Measurements from ENCODE around the gene SOX18.

Gene SOX18

DNA sequence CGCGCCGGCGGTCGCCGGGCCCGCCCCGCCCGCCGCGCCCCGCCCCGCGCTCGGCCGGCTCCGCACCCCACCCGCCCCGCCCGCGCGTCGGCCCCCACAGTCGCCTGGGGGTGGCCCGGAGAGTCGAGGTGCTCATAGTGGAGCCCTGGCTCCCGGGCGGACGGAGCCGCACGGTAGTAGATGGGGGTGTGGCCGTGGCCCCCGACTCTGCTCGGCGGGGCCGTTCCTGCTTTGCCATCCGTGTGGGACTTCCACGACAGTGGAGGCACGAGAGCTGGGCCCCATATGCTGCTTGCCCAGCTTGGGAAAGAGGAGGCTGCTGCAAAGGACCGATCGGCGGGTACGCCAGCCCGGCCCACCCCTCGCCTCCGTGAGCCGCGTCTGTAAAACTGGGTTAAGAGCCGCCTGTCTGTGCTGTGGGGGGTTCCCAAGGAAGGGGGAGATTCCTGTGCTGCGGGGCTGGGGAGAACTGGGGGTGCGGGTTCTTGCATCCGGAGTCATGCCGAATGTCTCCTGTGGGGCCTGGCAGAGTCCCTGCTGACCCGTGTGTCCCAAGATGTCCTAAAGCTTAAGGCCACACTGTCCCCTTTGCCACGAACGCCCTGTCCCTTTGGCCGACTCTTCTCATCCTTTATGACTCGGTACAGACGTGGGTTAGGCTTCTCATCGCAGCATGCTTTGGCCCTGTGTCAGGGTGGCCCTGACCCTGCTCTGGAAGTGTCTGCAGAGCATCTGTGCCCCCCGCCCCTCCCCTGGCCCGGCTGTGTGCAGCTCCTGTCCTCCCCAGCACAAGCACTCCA is 30.8 kb upstream of the SOX18 start, which contains the start of gene OPRL1:
Gene OPRL1 (plus strand): TSS at position 70 of the 800 bp plus-strand sequence. CDS start 12,639 bp downstream, outside the sequence.
- DNase-seq: no peak

DNA sequence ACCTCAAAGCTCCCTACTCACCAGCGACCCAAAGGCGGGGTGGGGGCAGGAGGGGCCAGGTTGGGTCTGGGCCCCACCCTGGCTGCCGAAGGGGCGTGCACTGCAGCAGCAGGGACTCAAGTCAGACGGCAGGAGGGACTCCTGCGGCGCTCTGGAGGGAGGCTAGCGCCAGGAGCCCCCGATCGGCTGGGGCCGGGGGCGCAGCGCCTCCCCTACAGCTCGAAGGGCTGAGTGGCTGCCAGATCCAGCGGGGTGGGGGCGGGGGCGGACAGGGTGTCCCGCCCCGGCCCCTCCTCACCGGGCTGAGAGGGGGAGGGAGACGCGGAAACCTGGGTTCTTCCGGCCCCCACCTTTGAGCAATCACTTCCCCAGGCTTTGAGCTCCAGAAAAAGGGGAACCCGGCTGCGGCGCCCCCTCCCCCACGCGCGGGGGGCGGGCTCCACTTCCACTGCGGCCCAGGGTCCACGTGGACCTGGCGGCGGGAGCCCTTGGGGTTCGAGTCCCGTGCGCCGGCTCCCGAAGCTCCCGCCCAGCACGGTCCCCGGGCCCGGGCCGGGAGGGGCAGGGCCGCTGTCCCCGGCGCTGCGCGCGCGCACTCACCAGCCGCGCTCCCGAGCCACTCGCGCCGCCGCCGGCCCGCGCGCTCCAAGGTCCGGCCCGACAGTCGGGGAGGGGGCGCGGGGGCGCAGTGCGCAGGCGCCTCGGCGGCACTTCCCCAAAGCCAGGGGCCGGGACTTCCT is 30.0 kb upstream of the SOX18 start, which contains the start of gene RGS19:
Gene RGS19 (minus strand): TSS at position 246 of the 740 bp plus-strand sequence. CDS start 2,632 bp downstream, outside the sequence.
- DNase-seq: peak; percentile 84

DNA sequence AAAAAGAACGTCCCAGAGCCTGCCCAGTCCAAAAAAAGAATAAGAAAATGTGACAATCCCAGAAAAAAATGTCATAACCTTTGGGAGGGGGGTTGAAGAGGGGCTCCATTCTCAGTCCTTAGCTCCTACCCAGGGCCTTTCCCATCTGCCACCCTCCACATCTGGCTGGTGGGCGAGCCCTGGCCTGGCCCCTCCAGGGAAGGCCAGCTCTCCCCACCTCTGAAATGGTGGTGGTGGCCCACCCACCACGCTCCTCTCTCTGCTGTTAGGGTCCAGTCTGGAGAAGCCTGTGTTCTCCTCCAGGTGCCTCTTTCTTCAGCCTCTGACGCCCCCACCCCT is 29.5 kb upstream of the SOX18 start:
- DNase-seq: no peak

DNA sequence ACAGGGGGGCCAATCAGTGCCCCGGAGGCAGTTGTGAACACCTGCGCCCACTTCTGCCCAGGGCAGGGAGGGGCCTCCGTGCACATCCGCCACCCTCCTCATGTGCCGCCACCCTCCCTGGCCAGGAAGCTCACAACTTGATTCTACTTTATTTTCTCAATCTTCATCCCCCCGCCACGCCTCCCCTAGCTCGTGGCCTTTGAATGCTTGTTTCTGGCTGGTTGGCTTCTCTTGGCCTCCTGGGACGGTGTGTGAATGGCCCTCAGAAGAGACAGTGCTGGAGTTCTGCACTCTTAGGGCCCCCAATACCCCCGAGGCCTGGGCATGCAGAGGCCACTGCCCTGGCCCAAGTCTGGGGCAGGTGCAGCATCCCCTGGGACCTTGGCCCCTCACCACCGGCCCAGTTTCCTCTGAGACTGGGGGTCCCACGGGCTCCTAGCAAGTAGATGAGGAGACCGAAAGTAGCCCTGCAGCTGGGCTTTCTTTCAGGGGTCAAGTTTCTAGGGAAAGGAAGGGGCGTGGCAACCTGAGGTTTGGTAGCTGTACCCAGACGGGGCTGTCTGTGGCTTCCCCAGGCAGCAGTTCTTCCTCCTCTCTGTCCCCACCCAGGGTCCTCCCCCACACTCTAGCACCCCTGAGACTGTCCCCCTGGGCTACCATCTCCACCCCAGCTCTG is 28.6 kb upstream of the SOX18 start:
- DNase-seq: peak; percentile 77

DNA sequence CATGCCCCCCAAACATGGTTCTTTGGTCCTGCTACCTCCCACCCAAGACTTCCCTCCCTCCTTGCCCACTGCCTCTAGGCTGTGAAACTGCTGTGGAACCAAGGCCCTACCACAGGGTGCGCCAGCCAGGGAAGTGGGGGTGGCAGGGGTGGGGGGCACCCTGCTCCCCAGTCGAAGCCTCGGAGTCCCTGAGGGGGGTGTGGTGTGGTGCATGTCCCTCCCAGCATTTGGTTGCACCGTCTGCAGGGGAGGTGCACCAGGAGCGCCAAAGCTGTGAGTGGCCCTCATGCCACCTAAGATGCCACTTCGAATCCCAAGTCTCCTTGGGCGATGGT is 28.1 kb upstream of the SOX18 start:
- DNase-seq: no peak

DNA sequence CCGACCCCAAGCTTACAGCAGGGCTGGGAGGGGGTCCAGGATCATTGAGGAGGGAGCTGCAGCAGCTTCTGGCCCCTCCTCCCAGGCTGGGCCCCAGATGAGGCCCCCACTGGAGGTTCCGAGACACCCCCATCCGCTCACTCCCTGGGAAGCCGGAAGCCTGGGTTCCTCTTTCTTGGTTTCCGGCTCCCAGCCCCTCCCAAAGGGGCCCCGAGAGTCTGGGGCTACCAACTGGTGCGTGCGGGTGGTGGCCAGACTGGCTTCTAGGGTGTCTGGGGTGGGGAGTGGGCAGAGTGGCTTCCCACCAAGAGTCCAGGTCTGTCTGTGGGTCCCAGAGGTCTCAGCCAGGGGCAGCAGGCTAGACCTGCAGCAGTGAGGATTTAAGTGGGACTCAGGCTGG is 27.7 kb upstream of the SOX18 start:
- DNase-seq: peak; percentile 76

DNA sequence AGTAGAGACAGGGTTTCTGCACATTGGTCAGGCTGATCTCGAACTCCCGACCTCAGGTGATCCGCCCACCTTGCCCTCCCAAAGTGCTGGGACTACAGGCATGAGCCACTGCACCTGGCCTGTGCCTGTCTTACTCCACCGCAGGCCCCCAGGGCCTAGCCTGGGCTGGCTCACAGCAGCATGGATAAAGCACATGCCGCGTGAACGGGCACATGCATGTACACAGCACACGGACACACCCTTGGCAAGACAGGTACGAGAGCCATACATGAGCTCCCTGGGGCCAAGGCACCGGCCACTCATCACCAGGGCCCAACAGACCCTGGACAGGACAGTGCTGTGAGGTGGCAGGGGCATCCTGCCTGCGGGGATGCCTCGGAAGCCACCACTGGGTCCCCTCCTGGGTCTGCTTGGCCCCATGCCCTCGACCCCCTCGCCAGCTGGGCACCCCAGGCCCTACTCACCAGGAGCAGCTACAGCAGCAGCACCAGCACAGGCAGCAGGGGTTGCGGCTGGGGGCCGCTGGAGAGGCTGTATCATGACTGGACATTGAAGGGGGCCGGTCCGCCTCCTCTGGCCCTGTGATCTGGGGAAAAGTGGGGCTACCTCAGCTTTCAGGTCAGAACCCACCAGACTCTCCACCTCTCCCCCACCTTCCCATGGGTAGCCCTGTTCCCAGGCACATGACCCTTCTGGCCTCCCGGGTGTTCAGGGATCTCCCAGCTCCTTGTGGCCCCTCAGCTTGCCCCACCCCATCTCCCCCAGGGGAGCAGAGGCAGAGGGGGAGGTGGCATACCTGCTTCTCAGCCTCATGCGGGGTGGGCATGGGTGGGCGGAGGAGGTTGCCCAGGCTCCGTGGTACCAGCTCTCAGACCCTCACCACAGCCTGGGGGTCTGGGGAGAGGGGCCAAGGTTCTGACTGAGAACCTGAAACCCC is 26.9 kb upstream of the SOX18 start:
- no peak for DNase-seq

DNA sequence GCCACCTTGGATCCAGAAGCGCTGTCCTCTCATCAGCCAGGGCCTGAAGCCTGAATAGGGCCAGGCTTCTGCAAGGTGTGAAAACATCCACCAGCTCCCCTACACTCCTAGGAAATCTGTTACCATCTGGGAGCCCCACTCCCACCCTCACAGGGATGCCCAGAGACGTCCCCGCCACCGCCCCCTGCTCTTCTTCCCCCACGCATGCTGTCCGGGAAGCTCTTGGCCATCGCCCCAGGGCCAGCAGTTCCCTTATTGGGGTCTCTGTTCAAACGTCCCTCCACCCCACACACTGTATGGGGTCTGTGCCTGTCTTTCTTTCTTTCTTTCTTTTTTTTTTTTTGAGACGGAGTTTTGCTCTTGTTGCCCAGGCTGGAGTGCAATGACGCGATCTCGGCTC is 26.1 kb upstream of the SOX18 start:
- DNase-seq: no peak

DNA sequence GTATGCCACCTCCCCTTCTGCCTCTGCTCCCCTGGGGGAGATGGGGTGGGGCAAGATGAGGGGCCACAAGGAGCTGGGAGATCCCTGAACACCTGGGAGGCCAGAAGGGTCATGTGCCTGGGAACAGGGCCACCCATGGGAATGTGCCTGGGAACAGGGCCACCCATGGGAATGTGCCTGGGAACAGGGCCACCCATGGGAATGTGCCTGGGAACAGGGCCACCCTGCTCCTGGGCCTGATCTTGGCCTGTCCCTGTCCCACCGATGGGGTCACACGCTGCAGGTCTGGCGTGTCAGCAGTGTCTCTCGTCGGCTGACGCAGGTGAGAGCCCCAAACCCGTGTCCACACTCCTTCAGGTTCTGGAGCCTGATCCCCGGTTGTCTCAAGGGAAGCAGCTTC is 25.5 kb upstream of the SOX18 start:
- DNase-seq: no peak

DNA sequence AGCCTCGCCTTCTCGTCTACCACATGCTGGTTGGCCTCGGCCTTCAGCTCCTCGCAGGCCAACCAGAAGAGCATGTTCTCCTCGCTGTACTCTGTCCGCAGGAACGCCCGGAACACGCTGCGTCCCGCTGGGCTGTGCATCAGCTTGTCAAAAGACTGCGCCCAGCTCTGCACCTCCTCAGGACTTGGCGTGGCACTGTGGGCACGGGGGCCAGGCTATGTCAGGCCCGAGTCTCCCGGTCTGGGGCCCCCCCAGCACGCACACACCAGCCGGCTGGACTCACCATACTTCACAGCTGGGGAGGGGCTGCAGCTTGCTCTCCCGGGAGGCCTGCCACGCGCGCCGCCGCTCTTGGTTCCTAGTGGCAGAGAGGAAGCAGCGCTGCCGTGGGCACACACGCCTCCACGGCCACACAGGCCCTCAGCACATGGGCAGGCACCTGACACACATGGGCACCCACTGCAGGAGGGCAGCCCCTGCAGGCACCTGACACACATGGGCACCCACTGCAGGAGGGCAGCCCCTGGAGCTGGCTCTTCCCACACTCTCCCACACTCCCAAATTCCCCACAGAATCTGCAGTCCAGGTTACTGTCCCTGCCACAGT is 24.8 kb upstream of the SOX18 start:
- DNase-seq: no peak

DNA sequence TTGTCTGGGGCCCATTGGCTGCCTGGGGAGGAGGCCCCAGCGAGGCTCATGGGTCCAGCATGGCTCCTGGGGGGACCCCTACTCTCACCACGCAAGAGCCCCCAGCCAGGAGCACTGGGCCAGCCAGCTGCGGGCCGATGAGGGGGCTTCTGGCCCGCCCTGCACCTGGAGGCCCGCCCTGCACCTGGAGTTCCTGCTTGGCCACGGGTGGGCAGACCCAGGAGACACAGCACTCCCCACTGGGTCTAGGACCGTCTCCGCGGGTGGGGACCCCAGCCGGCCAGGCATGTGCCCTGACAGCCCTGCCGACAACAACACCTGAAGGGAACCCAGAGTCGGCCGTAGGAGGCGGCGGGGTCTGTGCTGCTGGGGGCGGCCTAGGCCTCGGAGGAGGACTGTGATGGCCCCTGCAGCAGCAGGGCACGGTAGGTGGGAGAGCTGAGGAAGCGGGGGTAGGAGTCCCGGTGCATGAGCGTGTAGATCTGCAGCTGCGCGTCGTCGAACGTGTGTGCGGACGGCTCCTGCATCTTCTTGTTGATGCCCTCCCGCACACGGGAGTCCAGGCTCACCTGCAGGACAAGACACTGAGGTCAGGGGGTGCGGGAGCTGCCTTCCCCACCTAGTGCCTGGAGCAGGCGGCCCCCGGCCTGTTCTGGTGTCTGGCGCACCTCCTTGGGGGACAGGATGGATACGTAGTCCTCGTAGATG is 24.2 kb upstream of the SOX18 start:
- DNase-seq: no peak

DNA sequence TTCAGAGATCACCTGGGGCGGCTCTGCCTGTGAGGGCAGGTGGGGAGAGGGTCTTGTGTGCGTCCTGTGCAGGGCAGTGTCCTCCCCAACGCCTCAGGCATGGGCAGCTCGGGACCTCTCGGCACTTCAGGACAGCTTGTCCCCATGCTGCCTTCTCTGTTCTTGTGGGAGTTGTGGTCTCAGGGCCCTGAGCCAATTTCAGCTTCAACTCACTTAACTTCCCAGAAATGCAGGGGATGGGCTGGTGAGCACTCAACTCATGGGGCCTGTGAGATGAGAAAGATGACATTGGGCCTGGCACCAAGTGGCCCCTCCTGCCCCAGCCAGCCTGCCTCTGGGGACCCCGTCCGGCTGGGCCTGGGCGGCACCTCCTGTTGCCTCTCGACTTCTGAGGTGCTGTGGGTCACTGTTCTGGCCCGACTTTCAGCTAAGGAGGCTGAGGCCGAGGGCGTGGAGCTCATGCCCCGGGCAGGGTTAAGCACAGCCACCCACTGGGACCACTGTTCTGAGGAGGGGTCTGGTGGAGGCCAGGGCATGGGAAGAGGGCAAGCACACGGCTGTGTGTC is 23.1 kb upstream of the SOX18 start:
- DNase-seq: no peak

DNA sequence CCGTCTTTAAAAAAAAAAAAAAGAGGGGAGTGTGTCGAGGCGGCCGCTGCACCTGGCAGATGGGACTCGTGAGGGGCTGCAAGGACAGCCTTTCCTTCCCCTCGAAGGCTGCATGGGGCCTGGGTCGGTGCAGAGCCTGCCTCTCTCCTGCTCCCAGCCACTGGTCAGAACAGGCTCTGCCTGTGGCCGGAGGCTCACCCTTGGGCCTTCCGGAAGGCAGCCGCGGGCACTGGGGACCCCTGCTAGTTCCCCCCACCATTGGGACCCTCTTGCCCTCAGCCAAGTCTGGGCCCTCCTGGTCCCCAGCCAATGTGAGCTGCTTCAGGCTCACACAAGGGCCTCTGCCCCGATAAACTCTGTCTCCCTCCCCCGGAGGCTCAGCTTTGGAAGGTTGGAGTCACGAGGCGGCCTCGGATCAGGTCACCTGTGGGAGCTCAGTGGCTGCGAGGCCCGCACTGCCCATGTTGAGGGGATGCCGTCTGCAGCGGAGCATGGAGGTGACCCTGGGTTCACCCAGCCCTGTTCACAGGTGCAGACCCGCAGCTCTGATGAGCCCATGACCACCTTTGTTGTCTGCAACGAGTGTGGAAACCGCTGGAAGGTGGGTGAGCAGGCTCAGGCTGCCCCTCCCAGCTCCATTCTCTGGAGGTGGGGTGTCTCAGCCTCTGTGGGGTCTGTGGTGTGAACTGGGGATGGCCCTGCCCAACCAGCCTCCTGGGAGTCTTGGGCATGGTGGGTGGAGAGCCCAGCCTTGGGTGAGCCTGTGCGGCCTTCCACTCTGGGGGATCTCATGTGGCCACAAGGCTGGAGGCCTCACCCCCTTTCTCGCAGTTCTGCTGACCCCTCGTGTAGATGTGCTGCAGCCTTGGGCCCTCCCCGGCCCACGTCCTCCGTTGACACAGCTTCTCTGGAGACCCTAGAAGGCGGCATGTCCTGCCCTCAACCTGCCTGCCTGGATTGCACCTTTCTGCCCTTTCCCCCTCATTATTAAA is 22.2 kb upstream of the SOX18 start:
- DNase-seq: no peak

DNA sequence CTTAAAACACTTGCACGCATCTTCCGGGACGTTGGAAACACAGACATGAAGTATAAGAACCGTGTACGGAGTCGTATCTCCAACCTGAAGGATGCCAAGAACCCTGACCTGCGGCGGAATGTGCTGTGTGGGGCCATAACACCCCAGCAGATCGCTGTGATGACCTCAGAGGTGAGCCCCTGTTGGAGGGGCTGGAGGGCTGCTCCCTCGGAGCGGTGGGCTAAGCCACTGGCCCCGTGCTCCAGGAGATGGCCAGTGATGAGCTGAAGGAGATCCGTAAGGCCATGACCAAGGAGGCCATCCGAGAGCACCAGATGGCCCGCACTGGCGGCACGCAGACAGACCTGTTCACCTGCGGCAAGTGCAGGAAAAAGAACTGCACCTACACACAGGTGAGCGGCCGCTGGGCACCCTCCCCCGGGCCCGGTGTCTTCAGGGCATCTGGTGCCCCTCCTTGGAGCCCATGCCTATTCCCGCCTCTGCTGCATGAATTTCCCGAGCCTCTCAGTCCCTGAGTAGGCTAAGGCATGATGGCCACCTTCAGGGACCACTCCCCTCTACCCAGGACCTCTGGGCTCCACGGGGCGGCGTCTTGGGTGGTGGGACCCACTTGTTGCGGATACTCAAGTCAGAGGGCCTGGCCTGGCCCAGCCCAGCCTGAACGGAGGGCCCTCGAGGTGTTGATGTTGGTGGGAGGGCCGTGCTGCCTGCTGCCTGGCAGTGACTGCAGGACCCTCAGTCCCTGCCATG is 21.0 kb upstream of the SOX18 start:
- DNase-seq: no peak

DNA sequence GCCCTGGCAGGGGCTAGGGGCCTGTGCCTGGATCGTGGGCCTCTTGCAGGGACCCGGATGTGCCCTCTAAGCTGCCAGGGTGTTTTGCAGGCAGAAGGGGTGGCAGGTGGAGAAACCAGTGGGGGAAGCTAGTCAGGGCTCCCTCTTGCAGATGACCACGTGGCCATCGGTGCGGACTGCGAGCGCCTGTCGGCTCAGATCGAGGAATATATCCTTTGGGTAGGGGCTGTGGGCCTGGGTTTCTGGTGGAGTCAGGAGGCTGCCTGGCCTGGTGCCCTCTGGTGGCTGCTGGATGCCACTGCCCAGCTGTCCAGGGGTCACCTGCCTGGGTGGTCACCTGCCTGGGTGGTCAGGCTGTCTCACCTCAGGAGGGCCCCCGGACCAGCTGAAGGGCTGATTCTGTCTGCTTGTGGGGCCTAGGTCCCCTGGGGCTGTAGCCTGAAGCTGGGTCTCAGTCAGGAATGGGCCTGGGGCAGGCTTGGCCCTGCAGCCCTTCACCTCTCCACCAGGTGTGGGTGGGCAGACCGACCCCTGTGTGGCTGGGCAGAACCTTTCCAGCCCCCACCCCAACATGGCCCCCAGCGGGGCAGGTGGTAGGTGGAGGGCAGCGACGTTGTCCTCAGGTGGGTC is 20.3 kb upstream of the SOX18 start:
- DNase-seq: no peak

DNA sequence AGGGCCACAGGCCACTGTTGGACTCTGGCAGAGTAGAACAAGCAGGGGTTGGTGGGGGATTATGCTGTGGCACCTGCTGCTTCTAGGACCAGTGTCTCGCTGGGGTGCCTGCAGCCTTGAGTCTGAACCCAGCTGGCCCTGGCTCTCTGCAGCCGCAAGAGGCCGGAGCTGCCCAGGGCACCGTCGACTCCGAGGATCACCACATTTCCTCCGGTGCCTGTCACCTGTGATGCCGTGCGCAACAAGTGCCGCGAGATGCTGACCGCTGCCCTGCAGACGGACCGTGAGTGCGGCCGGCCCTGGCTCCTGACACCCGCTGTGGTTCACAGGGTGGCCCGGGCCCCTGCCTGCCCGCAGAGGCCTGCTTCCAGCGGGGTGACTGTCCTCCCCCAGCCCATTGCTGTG is 19.8 kb upstream of the SOX18 start:
- no peak for DNase-seq

DNA sequence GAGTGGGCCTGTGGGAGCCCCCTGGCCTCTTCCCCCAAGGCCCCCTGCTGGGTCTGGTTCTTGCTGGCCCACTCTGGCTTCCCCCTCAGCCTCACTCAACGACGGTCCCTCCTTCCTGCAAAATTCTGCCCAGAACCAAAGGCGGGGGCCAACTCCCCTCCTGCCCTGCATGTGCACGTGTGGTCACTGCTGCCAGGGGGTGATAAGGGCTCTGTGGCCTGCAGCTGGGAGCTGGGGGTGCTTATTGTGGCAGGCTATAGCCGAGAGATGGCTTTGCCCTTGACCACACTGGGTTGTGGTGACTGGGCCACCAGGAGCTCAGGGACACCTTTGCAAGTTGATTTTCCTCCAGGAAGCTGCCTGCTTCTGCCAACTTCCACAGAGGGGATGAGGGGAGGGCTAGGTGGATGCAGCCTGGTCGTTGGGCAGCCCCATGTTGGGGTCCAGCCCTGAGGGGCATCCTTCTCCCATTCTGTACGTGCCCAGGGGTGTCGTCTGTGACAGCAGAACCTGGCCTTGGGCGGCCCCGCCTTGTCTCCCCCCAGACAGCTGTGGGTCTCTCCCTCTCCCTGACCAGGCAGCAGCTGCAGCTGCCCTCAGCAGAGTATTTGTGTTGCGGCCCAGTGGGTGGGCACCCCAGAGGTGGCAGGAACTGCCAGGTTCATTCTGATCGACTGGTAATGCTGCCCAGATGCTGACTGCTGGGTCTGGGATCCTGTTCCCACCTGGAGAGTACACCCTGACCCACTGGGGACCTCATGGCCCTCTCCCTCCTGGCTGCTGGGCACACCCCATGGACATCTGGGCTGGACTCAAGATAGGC is 19.2 kb upstream of the SOX18 start:
- no peak for DNase-seq

Data from activated CD8-positive, alpha-beta memory T cell treated with anti-CD3 and anti-CD28 coated beads for 24 hours (primary cell).